ENCODE results near the gene FBXL14.
"Not testable (repeated sequence)": the region's sequence is repeated elsewhere in the genome, so short reads cannot be mapped to it uniquely, and the experiment has no call there.

FBXL14 gene

GRCh38 chr12:1564067-1564466 is 30.3 kb downstream of the FBXL14 start:
- DNase-seq (ENCODE audit: low spot score): no peak
- TF ChIP-seq CTCF (IDR thresholded peaks at IDR 0.05; ENCODE audit: borderline replicate concordance, control extremely low read depth, extremely low read depth, insufficient read depth, missing control alignments): no peak
- in situ Hi-C loops (cut with MboI; ENCODE audit: low sequenced_read_pairs, unreplicated experiment): no loop called here

GRCh38 chr12:1562813-1563407 is 31.5 kb downstream of the FBXL14 start:
- no peak for TF ChIP-seq CTCF (IDR thresholded peaks at IDR 0.05; ENCODE audit: borderline replicate concordance, control extremely low read depth, extremely low read depth, insufficient read depth, missing control alignments)
- no peak for DNase-seq (ENCODE audit: low spot score)
- in situ Hi-C loops (cut with MboI; ENCODE audit: low sequenced_read_pairs, unreplicated experiment): no loop called here

GRCh38 chr12:1560704-1561103 is 33.7 kb downstream of the FBXL14 start:
- DNase-seq (ENCODE audit: low spot score): no peak
- no peak for TF ChIP-seq CTCF (IDR thresholded peaks at IDR 0.05; ENCODE audit: borderline replicate concordance, control extremely low read depth, extremely low read depth, insufficient read depth, missing control alignments)
- in situ Hi-C loops (cut with MboI; ENCODE audit: low sequenced_read_pairs, unreplicated experiment): no loop called here

- in situ Hi-C loops (cut with MboI; ENCODE audit: low sequenced_read_pairs, unreplicated experiment): no loop called here
- no peak for TF ChIP-seq CTCF (IDR thresholded peaks at IDR 0.05; ENCODE audit: borderline replicate concordance, control extremely low read depth, extremely low read depth, insufficient read depth, missing control alignments)
- DNase-seq (ENCODE audit: low spot score): no peak
Measured at GRCh38 chr12:1559676-1560091, 34.7 kb downstream of the FBXL14 start.

- DNase-seq (ENCODE audit: low spot score); in situ Hi-C loops (cut with MboI; ENCODE audit: low sequenced_read_pairs, unreplicated experiment): not testable (repeated sequence)
Measured at GRCh38 chr12:1558108-1558507, 36.3 kb downstream of the FBXL14 start.

GRCh38 chr12:1553987-1554982 is 40.1 kb downstream of the FBXL14 start:
- no peak for TF ChIP-seq CTCF (IDR thresholded peaks at IDR 0.05; ENCODE audit: borderline replicate concordance, control extremely low read depth, extremely low read depth, insufficient read depth, missing control alignments)
- peak; percentile 88 for DNase-seq (ENCODE audit: low spot score)
- in situ Hi-C loops (cut with MboI; ENCODE audit: low sequenced_read_pairs, unreplicated experiment): no loop called here

GRCh38 chr12:1553536-1553935 is 40.8 kb downstream of the FBXL14 start:
- no peak for DNase-seq (ENCODE audit: low spot score)
- in situ Hi-C loops (cut with MboI; ENCODE audit: low sequenced_read_pairs, unreplicated experiment): no loop called here
- no peak for TF ChIP-seq CTCF (IDR thresholded peaks at IDR 0.05; ENCODE audit: borderline replicate concordance, control extremely low read depth, extremely low read depth, insufficient read depth, missing control alignments)

All from GM13976 (cell line).